Stomach (tissue), 4 donors: ENCODE results near the gene CFAP20.

Source experiments
- CTCF ChIP-seq, 7 experiments: fragments of 450-650 bp in 4 of 7; fragments of 200-600 bp in 3 of 7; sonication (generic) in 3 of 7; IDR thresholded peaks; one replicate each; pipeline ENCODE4 v1.5.1; 2016 to 2019; ENCODE audit warnings: antibody characterized with exemption in 7 of 7, control low read depth in 2 of 7, mild to moderate bottlenecking in 1 of 7
- EP300 ChIP-seq: sonication (generic); formaldehyde crosslinking; IDR thresholded peaks from one replicate; pipeline ENCODE4 v1.6.1; 2017; ENCODE audit warnings: antibody characterized with exemption
- POLR2A ChIP-seq, 4 donors: fragments of 450-650 bp; IDR thresholded peaks; one replicate each; pipeline ENCODE4 v1.6.1; 2016; ENCODE audit warnings: antibody characterized with exemption in 4 of 4, control low read depth in 2 of 4, mild to moderate bottlenecking in 1 of 4, moderate library complexity in 1 of 4
- POLR2AphosphoS5 ChIP-seq, 3 donors: sonication (generic); formaldehyde crosslinking; IDR thresholded peaks; one replicate each; pipeline ENCODE4 v1.6.1; 2016; ENCODE audit warnings: antibody characterized with exemption in 3 of 3

- TF ChIP-seq CTCF (IDR thresholded peaks at IDR 0.05) = no peak
- TF ChIP-seq POLR2AphosphoS5 (IDR thresholded peaks at IDR 0.05) = no peak
- no peak for TF ChIP-seq EP300
- no peak for TF ChIP-seq POLR2A (IDR thresholded peaks at IDR 0.05)
Observed at GRCh38 chr16:58138852-58139251, 9.7 kb upstream of the CFAP20 start.
